Choroid plexus epithelial cell (primary cell): ENCODE measurements around the gene ZER1.

ENCODE experiments used
- DNase-seq: peaks from one replicate; pipeline ENCODE4 v3.0.0-alpha.2; 2010; ENCODE audit warnings: low read depth
- H3K4me3 ChIP-seq: 2 replicates; pipeline ENCODE4 v1.5.1; 2011; ENCODE audit warnings: low read depth, mild to moderate bottlenecking, control low read depth, low read length, moderate library complexity
- CTCF ChIP-seq: conservative IDR thresholded peaks from 2 replicates; pipeline ENCODE4 v1.5.1; 2011; ENCODE audit warnings: low read depth, mild to moderate bottlenecking, control low read depth, inconsistent platforms, low read length, moderate library complexity

ZER1 gene

GRCh38 chr9:128683340-128684064 lies 88.2 kb downstream of the ZER1 start:
- peak overlapping the region; percentile 84 for H3K4me3 ChIP-seq

More at GRCh38 chr9:128683340-128684064, 88.2 kb downstream of the ZER1 start:
- peak; percentile 86 for DNase-seq
- no peak for TF ChIP-seq CTCF
